KG1 (cell line): Measurements from ENCODE around the gene SSBP2.
A peak's percentile ranks its signal among the peaks of the same experiment; 100 is the strongest.
"Not testable (repeated sequence)": the region's sequence is repeated elsewhere in the genome, so short reads cannot be mapped to it uniquely, and the experiment has no call there.

Source experiments
- DNase-seq: peaks from one replicate; lab custom pipeline; 2025; lab: John Stamatoyannopoulos, UW

Gene SSBP2

GRCh38 chr5:81427566-81427965 lies 323.3 kb downstream of the SSBP2 start:
- DNase-seq, result no peak

DNA sequence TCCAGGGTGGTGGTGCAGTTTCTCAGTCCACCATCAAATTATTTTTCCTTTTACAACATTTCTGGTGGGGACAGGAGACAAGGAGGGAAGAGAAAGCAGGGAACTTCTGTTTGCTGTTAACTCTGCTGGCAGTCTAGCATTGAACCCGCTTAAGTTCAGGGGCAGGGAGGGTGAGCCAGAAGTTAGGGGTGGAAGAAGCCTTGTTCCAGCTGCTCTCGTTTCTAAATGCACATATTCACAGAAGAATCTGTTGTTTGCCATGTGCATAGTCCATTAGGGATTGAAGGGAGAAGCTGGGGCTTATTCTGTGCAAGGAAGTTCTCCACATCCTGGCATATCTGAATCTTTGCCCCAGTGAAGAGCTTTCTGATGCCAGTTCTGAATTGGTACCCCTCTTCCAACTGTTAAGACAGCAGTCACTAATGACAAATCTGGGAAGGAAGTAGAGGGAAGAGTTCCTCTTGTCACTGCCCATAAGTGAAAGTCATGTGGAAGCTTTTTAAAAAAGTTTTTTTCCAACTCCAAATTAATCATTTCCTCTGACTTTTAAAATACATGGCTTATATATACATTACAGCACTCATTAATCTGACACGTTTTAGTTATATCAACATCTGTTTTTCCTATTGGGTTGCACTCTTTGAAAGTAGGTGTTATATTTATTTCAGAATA lies 324.4 kb downstream of the SSBP2 start:
- no peak for DNase-seq

GRCh38 chr5:81425569-81425968 lies 325.3 kb downstream of the SSBP2 start:
- DNase-seq, result peak; percentile 54

- DNase-seq, result no peak
Measured at GRCh38 chr5:81424728-81425127, 326.2 kb downstream of the SSBP2 start.

- no peak for DNase-seq
Measured at GRCh38 chr5:81422671-81423070, 328.2 kb downstream of the SSBP2 start.

GRCh38 chr5:81420039-81420667 lies 330.7 kb downstream of the SSBP2 start:
- peak; percentile 60 for DNase-seq

GRCh38 chr5:81418606-81419005 lies 332.3 kb downstream of the SSBP2 start:
- DNase-seq, result no peak

DNA sequence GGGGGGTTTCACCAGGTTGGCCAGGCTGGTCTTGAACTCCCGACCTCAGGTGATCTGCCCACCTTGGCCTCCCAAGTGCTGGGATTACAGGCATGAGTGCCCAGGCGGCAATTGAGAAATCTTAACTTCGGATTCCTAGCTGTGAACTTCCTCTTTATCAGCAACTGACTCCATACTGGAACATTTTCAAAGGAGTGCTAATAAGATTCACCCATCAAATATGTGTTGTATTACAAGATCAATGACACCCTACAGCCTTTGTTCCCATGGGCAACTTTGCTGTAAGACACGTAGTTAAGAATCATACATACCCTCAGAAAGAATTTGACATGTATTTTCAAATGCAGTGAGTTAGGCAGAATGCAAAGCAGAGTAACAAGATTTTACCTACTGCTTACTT lies 333.8 kb downstream of the SSBP2 start:
- no peak for DNase-seq

GRCh38 chr5:81409896-81410295 lies 341.0 kb downstream of the SSBP2 start:
- no peak for DNase-seq

- no peak for DNase-seq
Measured at GRCh38 chr5:81409361-81409760, 341.5 kb downstream of the SSBP2 start.

DNA sequence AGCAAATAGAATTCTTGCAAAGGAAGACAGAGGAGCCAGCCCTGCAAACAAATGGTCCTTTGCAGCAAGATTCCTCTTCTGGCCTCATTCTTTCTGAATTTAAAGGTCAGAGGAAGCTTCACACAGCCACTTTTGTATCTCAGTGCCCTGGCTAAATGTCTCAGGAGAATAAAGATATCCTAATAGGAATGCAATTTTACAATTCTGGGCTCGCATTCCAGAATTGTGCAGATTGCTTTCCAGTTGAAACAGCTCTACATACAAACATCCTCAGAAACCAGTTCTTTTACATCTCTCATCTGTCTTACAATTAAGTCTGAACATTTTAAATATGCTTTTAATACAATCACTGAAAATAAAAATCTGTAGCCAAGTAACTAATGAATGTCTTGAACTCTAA lies 342.4 kb downstream of the SSBP2 start:
- DNase-seq, result no peak

GRCh38 chr5:81407811-81408210 lies 343.1 kb downstream of the SSBP2 start:
- not testable (repeated sequence) for DNase-seq

GRCh38 chr5:81405126-81405891 lies 345.6 kb downstream of the SSBP2 start:
- no peak for DNase-seq

- DNase-seq, result no peak
Measured at GRCh38 chr5:81402192-81402930, 348.5 kb downstream of the SSBP2 start.

GRCh38 chr5:81401266-81401665 lies 349.6 kb downstream of the SSBP2 start:
- DNase-seq, result no peak

- peak; percentile 10 for DNase-seq
Measured at GRCh38 chr5:81400375-81400774, 350.5 kb downstream of the SSBP2 start.

DNA sequence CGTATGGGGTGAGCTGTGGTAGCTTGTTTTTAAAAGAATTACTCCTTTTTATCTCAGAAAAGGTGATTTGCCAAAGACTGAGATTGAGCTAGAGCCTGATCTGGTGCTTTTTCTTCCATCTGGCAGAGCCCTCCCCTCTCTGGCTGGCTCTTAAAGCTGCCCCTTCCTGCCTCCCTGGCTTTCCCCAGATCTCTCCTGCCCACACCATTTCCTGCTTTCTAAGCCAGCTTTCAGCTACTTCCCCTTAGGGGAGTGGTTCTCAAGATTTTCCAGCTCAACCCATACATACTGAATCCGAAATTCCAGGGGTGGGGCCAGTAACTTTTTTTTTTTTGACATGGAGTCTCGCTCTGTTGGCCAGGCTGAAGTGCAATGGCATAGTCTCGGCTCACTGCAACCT lies 352.2 kb downstream of the SSBP2 start:
- DNase-seq, result no peak

GRCh38 chr5:81397176-81397575 lies 353.7 kb downstream of the SSBP2 start:
- DNase-seq, result no peak

DNA sequence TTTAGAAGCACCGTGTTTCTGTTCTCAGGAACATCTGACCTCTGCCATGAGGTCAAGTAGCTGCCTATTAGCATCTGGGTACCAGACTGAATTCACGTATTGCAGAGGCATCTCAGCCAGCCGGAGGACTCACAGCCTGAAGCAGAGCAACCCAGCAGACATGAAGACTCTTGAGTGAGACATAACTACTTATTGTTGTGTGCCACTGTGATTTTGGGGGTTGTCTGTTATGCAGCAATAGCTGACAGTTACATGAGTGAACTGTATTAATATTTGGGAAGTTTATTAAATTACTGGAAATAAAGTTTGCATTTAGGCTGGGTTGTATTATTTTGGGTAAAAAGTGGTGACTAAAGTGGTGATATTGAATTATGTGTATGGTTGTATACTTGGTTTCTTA lies 355.6 kb downstream of the SSBP2 start:
- no peak for DNase-seq

GRCh38 chr5:81393783-81394718 lies 356.8 kb downstream of the SSBP2 start, which contains the start of gene ACOT12:
TSS of gene ACOT12 (minus strand) at chr5:81394134. CDS start at chr5:81394114, 20 bp downstream.
- no peak for DNase-seq

GRCh38 chr5:81393430-81393782 lies 357.5 kb downstream of the SSBP2 start:
- no peak for DNase-seq
